Left cardiac atrium (tissue), 4 donors: ENCODE results near the gene HNRNPAB. TPM values are rescaled to one million over a fixed set of nuclear protein-coding genes. Genes with fewer than 3 reads are reported as not detected.

ENCODE experiments used
- ATAC-seq, 2 donors: fragments of 200-7000 bp; cut with Tn5 transposase; one replicate each; pipeline ENCODE4 v1.9.1; 2020; ENCODE audit warnings: mild to moderate bottlenecking in 2 of 2, moderate library complexity in 2 of 2
- DNase-seq: peaks from one replicate; pipeline ENCODE4 v3.0.0-alpha.2; 2020
- intact Hi-C, 2 donors: fragments of 100-400 bp; cut with DNase I; formaldehyde crosslinking; loops; one replicate each; pipeline versions ENCODE4 v1.14.1 to v1.15.1; 2022 to 2023
- long read RNA-seq: library from polyadenylated mRNA; unstranded; transcript quantifications from one replicate; pipeline ENCODE4 v2.0.0, GENCODE V29; 2021
- total RNA-seq, 2 donors: library from RNA; stranded (reverse); fragmentation: NEBNext Ultra II Directional; extraction: Animal tissue kit (Norgen Biotek cat#: 25700); gene quantifications; one replicate each; pipeline ENCODE4 v1.2.1, GENCODE V29; 2021
- donor health status: DM: no; HTN: yes; CAD: no.
- donor health status: DM: no; HTN: yes; CAD: no; lungs with severe emphysema.
- donor health status: DM: yes; HTN: yes; CAD: no.
- donor health status: Dilated cardiomyopathy.

HNRNPAB gene
- total RNA-seq = 100 to 1,000 TPM in 1 of 2 donors, 10 to 100 TPM in 1; 81.3 to 141 TPM
- long read RNA-seq, partial matches to known transcripts = 5 of 6 reads
- long read RNA-seq, other reads (novel, unspliced or antisense) = 0 of 6 reads

DNA sequence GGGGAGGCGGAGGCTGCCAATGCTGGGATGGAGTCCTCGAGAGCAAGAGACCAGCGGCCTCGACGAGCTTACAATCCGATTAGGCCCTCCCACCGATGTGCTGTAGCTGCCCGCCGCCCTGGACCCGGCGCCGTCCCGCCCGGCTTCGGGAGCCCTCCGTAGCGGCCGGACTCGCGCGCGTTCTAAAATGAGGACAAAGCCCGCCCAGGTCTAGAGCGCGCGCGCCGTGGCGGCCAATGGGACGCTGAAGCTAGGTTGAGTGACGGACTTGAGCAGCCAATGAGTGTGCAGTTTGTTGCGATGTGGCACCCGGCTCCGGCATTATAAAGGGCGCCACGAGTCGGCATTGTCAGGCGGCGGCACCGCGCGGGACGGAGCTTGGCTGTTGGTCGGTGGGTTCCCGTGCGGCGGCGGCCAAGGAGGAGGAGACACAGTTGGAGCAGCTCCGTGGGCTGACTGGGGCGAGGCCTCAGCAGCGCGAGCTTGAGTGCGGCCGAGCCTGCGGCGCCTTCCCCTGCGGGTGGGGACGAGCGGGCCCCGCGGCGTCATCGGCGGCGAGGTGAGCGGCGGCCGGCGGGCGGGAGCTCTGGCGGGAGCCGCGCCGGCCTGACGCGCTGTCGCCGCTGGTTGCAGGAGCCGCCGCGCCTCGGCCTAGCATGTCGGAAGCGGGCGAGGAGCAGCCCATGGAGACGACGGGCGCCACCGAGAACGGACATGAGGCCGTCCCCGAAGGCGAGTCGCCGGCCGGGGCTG is at the start of gene HNRNPAB:
TSS of gene HNRNPAB (plus strand) at position 352 of the 753 bp plus-strand sequence. CDS start at position 657, 305 bp downstream.
- ATAC-seq = peak; percentile 91 to 95
- peak; percentile 96 for DNase-seq
- intact Hi-C loops = no loop called here

DNA sequence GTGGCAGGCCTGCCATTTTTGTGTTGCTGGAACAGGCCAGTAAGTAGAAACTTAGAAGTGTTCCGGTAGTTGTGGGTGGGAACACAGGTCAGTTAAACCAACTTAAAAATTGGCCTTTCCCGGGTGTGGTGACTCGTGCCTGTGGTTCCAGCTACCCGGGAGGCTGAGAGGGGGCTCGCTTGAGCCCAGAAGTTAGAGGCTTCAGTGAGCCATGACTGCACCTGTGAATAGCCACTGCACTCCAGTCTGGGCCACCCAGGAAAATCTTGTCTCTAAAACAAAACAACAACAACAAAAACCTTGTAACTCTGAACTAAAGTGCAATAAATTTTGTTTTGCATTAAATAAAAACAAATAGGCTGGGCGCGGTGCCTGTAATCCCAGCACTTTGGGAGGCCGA is 49.3 kb upstream of the HNRNPAB start:
- intact Hi-C loops = no loop called here
- ATAC-seq = no peak
- no peak for DNase-seq

GRCh38 chr5:178160176-178160575 is 44.2 kb upstream of the HNRNPAB start:
- intact Hi-C loops = loop anchor here in 1 of 2 donors (5.0 kb wide), 1 partner anchor 83 kb away; no protein-coding TSS in a partner anchor

DNA sequence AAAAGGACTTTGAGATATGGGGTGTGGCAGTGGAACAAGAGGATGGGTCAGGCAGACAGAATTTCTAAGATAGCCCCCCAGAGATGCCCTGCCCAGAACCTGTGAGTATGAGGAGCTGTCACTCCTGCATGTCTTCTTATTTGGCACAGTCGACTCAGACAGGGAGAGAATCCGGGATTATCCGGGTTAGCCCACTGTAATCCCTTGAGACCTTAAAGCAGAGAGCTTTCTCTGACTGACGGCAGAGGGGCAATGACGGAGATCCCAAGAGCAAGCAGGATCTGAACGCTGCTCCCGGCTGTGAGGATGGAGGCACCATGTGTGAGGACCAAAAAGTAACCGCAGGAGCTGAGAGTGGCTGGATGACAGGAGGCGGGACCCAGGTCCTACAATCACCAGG is 41.9 kb upstream of the HNRNPAB start:
- ATAC-seq = no peak
- intact Hi-C loops = loop anchor here in 1 of 2 donors (5.0 kb wide), 1 partner anchor 85 kb away; no protein-coding TSS in a partner anchor
- no peak for DNase-seq

More at GRCh38 chr5:178160176-178160575, 44.2 kb upstream of the HNRNPAB start:
- ATAC-seq (no peak), DNase-seq (no peak)

- DNase-seq = peak; percentile 81
- intact Hi-C loops = loop anchor here (1.0 to 5.0 kb wide), 2 partner anchors 87 to 88 kb away; no protein-coding TSS in a partner anchor
- peak; percentile 94 to 97 for ATAC-seq
Observed at GRCh38 chr5:178163772-178164735, 40.3 kb upstream of the HNRNPAB start.

DNA sequence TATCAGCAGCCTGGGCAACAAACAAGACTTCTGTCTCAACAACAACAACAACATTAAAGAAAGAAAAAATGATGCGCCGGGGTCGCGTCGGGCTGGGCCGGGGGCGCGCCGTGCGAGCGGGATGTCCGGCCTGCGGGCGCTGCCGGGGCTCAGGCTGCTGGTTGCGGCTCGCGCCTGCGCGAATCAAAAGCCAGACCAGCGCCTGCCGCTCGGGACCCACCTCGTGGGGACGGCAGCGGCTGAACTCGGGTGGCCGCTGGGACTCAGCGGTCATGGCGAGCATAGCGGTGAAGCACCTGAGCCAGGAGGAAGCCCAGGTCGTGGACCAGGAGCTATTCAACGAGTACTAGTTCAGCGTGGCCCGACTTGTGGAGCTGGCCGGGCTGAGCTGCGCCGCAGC is 38.8 kb upstream of the HNRNPAB start:
- intact Hi-C loops = no loop called here
- DNase-seq = no peak
- no peak for ATAC-seq

- DNase-seq = no peak
Observed at GRCh38 chr5:178170455-178170854, 33.9 kb upstream of the HNRNPAB start.

DNA sequence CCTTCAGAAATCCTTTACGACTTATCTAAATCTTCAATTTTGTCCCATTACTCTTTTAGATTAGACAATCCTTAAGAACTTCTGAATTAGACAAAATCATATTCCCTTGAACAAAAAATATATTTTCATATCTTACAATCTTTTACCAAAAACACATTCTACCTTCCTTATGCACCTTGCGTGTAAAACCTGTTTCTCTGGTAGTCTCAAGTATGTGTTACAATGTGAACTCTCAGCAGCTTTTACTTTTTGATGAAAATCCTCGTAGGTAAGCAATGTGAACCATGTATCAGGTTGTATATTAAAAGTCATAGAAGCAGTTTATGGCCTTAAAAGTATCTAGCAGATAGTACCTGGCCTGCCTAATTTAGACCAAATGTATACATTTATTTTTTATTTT is 29.9 kb upstream of the HNRNPAB start:
- DNase-seq = no peak
- intact Hi-C loops = no loop called here
- ATAC-seq = no peak

More at GRCh38 chr5:178170455-178170854, 33.9 kb upstream of the HNRNPAB start:
- intact Hi-C loops = no loop called here
- ATAC-seq = no peak

DNA sequence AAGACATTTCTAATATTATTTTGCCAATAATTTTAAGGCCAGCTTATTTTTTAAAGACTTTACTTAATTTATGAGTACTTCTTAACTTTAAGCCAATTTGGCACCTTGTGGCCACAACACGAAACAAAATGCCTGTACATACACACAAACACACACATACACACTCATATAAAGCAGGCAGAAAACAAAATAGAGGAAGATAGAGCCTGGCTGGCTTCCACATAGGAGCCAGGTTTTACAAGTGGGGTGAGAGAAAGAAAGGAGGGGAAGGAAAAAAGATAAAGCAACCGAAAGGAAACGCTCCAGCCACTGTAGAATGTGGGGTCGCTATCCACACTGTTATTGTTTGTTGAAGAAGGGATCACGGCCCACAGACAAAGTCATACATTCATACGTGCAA is 27.5 kb upstream of the HNRNPAB start:
- no peak for ATAC-seq
- intact Hi-C loops = no loop called here

GRCh38 chr5:178177569-178177968 is 26.8 kb upstream of the HNRNPAB start:
- intact Hi-C loops = no loop called here
- DNase-seq (no peak), ATAC-seq (no peak)

More for the DNA sequence above, 27.5 kb upstream of the HNRNPAB start:
- no peak for DNase-seq

DNA sequence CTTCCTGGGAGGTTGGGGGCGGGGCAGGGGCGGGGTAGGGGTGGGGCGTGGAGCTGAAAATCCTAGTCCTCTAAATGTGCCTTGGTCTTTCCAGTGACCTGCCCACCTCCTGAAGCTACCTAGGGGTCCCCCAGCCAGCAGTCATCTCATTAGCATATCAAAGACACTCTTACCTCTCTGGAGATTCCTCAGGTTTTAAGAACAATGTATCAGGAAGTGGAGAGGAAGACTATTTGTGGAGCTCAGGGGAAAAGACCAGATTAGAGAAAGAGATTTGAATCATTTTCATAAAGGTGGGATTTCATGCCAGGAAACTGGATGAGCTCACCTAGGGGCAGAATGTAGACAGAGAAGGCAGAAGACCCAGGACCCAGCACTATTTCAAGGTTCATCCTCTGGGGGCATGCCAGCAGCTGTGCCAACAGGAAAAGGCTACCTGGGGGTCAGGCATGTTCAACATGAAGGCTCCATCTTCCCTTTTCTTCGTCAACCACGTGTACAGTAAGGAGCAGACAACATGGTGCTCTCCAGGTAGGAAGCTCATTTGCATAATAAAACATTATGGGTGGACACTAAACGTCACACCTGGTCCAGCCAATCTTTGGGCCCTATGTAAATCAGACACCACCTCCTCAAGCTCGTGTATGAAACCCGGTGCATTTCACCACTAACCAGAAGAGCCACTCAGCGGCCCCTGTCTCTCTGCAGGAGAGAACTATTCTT is 24.0 kb upstream of the HNRNPAB start:
- intact Hi-C loops = no loop called here
- no peak for ATAC-seq
- no peak for DNase-seq

DNA sequence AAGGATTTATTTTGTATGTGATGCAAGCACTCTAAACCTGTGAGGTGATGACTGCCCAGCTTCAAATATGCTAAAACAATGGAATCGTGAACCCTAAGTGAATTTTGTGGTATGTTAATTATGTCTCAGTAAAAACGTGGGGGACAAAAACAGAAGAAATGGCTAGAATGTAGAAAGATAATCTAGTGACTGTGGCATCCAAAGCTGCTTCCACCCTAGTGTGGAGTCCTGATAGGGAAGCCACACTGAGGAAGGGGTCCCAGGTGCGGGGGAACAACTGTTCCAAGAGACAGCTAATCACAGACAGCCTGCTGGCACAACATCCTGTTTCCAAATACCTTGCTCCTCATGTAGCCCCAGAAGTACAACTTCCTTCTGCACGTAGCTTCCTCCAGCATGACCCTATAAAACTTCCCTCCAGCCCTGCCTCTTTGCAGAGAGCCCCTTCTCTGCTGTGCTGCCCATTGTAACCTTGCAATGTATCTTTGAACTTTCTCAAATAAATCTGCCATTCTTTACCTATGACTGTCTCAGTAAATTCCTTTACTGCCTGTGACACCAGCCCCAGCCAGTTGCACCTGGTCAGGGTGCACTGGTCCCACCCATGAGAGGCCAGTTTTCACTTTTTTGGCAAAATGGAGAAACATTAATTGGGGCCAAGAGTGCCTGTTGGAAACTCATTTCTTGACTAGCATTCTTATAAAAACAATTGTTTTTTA is 22.0 kb upstream of the HNRNPAB start:
- no peak for ATAC-seq
- no peak for DNase-seq
- intact Hi-C loops = no loop called here

- ATAC-seq (no peak), DNase-seq (no peak)
- intact Hi-C loops = no loop called here
Observed at GRCh38 chr5:178186427-178186826, 17.9 kb upstream of the HNRNPAB start.

GRCh38 chr5:178187014-178187413 is 17.3 kb upstream of the HNRNPAB start, which contains the start of gene GMCL2:
Gene GMCL2 (minus strand): TSS chr5:178187371. CDS start chr5:178187299, 72 bp downstream.
- ATAC-seq (no peak), DNase-seq (no peak)
- intact Hi-C loops = no loop called here

DNA sequence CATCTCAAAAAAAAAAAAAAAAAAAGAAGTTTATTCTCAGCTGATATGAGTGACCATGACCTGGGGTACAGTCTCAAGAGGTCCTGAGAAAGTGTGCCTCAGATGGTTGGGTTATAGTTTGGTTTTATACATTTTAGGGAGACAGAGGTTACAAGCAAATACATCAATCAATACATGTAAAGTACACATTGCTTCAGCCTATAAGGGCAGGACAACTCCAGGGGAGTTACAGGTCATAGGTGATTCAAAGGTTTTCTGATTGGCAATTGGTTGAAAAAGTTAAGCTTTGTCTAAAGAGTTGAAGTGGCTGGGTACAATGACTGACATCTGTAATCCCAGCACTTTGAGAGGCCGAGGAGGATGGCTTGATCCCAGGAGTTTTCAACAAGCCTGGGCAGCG is 14.9 kb upstream of the HNRNPAB start:
- ATAC-seq = no peak
- DNase-seq = no peak
- intact Hi-C loops = no loop called here

- intact Hi-C loops = no loop called here
- no peak for ATAC-seq
- no peak for DNase-seq
Observed at GRCh38 chr5:178191661-178192060, 12.7 kb upstream of the HNRNPAB start.

DNA sequence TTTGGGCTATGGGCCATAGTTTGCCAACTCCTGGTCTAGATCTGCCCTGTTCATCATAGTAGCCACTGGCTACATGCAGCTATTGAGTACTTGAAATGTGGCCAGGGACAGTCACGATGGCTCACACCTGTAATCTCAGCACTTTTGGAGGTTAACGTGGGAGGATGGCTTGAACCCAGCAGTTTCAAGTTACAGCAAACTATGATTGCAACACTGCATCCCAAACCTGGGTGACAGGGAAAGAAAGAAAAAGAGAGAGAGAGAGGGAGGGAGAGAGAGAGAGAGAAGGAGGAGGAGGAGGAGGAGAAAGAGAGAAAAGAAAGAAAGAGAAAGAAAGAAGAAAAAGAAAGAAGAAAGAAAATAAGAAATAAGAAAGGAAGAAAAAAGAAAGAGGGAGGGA is 12.1 kb upstream of the HNRNPAB start:
- intact Hi-C loops = no loop called here
- DNase-seq (no peak), ATAC-seq (no peak)

DNA sequence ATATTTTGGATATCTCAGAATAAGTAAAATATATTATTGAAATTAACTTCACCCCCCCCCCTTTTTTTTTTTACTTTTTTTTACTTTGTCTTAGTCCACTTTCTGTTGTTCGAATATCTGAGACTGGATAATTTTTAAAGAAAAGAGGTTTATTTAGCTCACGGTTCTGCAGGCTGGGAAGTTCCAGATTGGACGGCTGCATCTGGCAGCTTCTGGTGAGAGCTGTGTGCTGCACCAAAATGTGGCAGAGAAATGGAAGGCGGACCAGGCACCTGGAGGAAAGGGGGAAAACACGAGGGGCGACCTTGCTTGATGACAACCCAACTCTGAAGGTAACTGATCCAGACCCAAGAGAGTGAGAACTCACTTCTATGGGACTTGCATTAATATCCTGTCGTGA is 11.5 kb upstream of the HNRNPAB start:
- ATAC-seq (no peak), DNase-seq (no peak)
- intact Hi-C loops = no loop called here
